ENCODE results near the gene DNASE2. TPM values are rescaled to one million over a fixed set of nuclear protein-coding genes. Genes with fewer than 3 reads are reported as not detected.
"Not testable (repeated sequence)": the region's sequence is repeated elsewhere in the genome, so short reads cannot be mapped to it uniquely, and the experiment has no call there.

DNASE2 gene
- total RNA-seq, 1 experiment from 2014 or later: 35.7 TPM

DNA sequence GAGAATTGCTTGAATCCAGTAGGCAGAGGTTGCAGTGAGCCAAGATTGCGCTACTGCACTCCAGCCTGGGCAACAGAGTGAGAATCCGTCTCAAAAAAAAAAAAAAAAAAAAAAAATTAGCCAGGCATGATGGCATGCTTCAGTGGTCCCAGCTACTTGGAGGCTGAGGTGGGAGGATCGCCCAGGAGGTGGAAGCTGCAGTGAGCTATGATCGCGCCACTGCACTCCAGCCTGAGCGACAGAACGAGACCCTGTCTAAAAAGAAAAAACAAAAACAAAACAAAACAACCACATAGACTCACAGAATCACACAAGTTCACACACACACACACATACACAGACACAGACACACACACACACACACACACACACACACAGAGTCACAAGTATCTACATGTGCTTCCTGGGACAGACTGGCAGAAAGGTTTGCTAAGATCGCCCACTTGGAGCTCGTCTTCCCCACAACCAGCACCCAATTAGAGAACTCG is 9.1 kb upstream of the DNASE2 start:
- peaks cover 22% of the 10 kb centered on the region for H3K4me1 Mint-ChIP-seq
- TF ChIP-seq NFATC4 (CRISPR knock-in tag; IDR thresholded peaks at IDR 0.05) (0 out of 2 replicates have a peak, but pooled peaks have one; percentile 49), ZNF671 (CRISPR knock-in tag; IDR thresholded peaks at IDR 0.05) (0 out of 2 replicates have a peak, but pooled peaks have one; percentile 38)
- CTCF ChIA-PET: interaction anchor here (0.6 to 3.4 kb wide), 18 partner anchors 8 to 211 kb away, joined by 3 to 33 read pairs (median 4); partner anchors contain the start of genes FARSA and RAD23A
- peaks cover 20% of the 10 kb centered on the region for H3K36me3 Mint-ChIP-seq
- peaks cover 20% of the 10 kb centered on the region for H3K27me3 Mint-ChIP-seq (ENCODE audit: low read depth)
- POLR2A ChIA-PET: interaction anchor here (0.6 to 2.4 kb wide), 23 partner anchors 8 to 1658 kb away, joined by 3 to 27 read pairs (median 4); partner anchors contain the start of genes CALR, DNASE2, FARSA and GET3
- H3K9me3 Mint-ChIP-seq; ATAC-seq; DNase-seq (ENCODE audit: low spot score): not testable (repeated sequence)
- H3K4me3 Mint-ChIP-seq: peak overlapping the region; percentile 99
- peak overlapping the region; percentile 96 for H3K27ac Mint-ChIP-seq

- DNase-seq (ENCODE audit: low spot score) (no peak), ATAC-seq (no peak)
- Mint-ChIP-seq H3K4me3 (no peak overlapping the region), H3K9me3 (peaks cover 5% of the 10 kb centered on the region), H3K27me3 (ENCODE audit: low read depth) (peaks cover 41% of the 10 kb centered on the region), H3K27ac (no peak overlapping the region), H3K36me3 (peaks cover 10% of the 10 kb centered on the region; the same call in 1 of the 2 replicates), H3K4me1 (peaks cover 22% of the 10 kb centered on the region)
- CTCF ChIA-PET: interaction anchor here (1.0 to 1.1 kb wide), 3 partner anchors 40 to 216 kb away, joined by 3 read pairs; no protein-coding TSS in a partner anchor
- TF ChIP-seq GTF2I (CRISPR knock-in tag; conservative IDR thresholded peaks at IDR 0.05) (no peak), RELA (CRISPR knock-in tag; IDR thresholded peaks at IDR 0.05; ENCODE audit: borderline replicate concordance) (no peak), MLX (CRISPR knock-in tag; IDR thresholded peaks at IDR 0.05) (no peak), NR3C1 (CRISPR knock-in tag; conservative IDR thresholded peaks at IDR 0.05; ENCODE audit: low read depth) (no peak), JUN (CRISPR knock-in tag; IDR thresholded peaks at IDR 0.05) (no peak), ZBTB43 (CRISPR knock-in tag; IDR thresholded peaks at IDR 0.05) (no peak), TCF7 (CRISPR knock-in tag; IDR thresholded peaks at IDR 0.05; ENCODE audit: low read depth) (no peak), ZNF396 (CRISPR knock-in tag; IDR thresholded peaks at IDR 0.05; ENCODE audit: borderline replicate concordance) (no peak)
- TF ChIP-seq, protein P1, sequence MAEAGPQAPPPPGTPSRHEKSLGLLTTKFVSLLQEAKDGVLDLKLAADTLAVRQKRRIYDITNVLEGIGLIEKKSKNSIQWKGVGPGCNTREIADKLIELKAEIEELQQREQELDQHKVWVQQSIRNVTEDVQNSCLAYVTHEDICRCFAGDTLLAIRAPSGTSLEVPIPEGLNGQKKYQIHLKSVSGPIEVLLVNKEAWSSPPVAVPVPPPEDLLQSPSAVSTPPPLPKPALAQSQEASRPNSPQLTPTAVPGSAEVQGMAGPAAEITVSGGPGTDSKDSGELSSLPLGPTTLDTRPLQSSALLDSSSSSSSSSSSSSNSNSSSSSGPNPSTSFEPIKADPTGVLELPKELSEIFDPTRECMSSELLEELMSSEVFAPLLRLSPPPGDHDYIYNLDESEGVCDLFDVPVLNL (CRISPR knock-in tag; IDR thresholded peaks at IDR 0.05; ENCODE audit: borderline replicate concordance, low read depth): no peak
- TF ChIP-seq, protein P2, sequence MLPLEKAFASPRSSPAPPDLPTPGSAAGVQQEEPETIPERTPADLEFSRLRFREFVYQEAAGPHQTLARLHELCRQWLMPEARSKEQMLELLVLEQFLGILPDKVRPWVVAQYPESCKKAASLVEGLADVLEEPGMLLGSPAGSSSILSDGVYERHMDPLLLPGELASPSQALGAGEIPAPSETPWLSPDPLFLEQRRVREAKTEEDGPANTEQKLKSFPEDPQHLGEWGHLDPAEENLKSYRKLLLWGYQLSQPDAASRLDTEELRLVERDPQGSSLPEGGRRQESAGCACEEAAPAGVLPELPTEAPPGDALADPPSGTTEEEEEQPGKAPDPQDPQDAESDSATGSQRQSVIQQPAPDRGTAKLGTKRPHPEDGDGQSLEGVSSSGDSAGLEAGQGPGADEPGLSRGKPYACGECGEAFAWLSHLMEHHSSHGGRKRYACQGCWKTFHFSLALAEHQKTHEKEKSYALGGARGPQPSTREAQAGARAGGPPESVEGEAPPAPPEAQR (CRISPR knock-in tag; IDR thresholded peaks at IDR 0.05): no peak
- TF ChIP-seq, protein P3, sequence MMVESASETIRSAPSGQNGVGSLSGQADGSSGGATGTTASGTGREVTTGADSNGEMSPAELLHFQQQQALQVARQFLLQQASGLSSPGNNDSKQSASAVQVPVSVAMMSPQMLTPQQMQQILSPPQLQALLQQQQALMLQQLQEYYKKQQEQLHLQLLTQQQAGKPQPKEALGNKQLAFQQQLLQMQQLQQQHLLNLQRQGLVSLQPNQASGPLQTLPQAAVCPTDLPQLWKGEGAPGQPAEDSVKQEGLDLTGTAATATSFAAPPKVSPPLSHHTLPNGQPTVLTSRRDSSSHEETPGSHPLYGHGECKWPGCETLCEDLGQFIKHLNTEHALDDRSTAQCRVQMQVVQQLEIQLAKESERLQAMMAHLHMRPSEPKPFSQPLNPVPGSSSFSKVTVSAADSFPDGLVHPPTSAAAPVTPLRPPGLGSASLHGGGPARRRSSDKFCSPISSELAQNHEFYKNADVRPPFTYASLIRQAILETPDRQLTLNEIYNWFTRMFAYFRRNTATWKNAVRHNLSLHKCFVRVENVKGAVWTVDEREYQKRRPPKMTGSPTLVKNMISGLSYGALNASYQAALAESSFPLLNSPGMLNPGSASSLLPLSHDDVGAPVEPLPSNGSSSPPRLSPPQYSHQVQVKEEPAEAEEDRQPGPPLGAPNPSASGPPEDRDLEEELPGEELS (CRISPR knock-in tag; IDR thresholded peaks at IDR 0.05): no peak
- TF ChIP-seq, protein P4, sequence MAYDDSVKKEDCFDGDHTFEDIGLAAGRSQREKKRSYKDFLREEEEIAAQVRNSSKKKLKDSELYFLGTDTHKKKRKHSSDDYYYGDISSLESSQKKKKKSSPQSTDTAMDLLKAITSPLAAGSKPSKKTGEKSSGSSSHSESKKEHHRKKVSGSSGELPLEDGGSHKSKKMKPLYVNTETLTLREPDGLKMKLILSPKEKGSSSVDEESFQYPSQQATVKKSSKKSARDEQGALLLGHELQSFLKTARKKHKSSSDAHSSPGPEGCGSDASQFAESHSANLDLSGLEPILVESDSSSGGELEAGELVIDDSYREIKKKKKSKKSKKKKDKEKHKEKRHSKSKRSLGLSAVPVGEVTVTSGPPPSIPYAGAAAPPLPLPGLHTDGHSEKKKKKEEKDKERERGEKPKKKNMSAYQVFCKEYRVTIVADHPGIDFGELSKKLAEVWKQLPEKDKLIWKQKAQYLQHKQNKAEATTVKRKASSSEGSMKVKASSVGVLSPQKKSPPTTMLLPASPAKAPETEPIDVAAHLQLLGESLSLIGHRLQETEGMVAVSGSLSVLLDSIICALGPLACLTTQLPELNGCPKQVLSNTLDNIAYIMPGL (CRISPR knock-in tag; IDR thresholded peaks at IDR 0.05): no peak
- POLR2A ChIA-PET: no interaction called here
Observed at GRCh38 chr19:12888006-12888603, 6.9 kb upstream of the DNASE2 start.
